Ovary (tissue), 9 donors: ENCODE data around the gene MEGF6. TPM values are rescaled to one million over a fixed set of nuclear protein-coding genes. Genes with fewer than 3 reads are reported as not detected.

Experiments used
- DNase-seq, 5 donors: peaks; one replicate each; pipeline ENCODE4 v3.0.0-alpha.2; 2019 to 2020
- H3K27ac ChIP-seq, 2 donors: fragments of 200-600 bp; one replicate each; pipeline versions ENCODE4 v1.5.1 to v1.8.0; 2019 to 2022
- H3K27me3 ChIP-seq: fragments of 200-600 bp; one replicate; pipeline ENCODE4 v1.8.0; 2022
- H3K36me3 ChIP-seq: fragments of 200-600 bp; sonication (generic); one replicate; pipeline ENCODE4 v1.5.1; 2019
- H3K4me1 ChIP-seq: one replicate; pipeline ENCODE4 v1.8.1; 2013; ENCODE audit warnings: mild to moderate bottlenecking, moderate library complexity; ENCODE audit not compliant: insufficient read depth
- H3K4me3 ChIP-seq: fragments of 200-600 bp; sonication (generic); one replicate; pipeline ENCODE4 v1.5.1; 2017
- H3K9me3 ChIP-seq, 2 donors: fragments of 200-600 bp in 1 of 2; sonication (generic) in 1 of 2; one replicate each; pipeline versions ENCODE4 v1.5.1 to v1.8.1; 2013 to 2019; ENCODE audit warnings: mild to moderate bottlenecking in 1 of 2, moderate library complexity in 1 of 2
- EP300 ChIP-seq: sonication (generic); formaldehyde crosslinking; IDR thresholded peaks from one replicate; pipeline ENCODE4 v1.6.1; 2017; ENCODE audit warnings: antibody characterized with exemption
- POLR2A ChIP-seq: fragments of 450-650 bp; IDR thresholded peaks from one replicate; pipeline ENCODE4 v1.6.1; 2017; ENCODE audit warnings: antibody characterized with exemption, mild to moderate bottlenecking, moderate library complexity
- WGBS, 3 donors: extraction: QIAGEN DNeasy Blood & Tissue Kit in 1 of 3; methylation state at CpG; one replicate each; pipeline versions ENCODE4 v1.1.5 to v1.1.7; 2013 to 2017; 5-methylcytosine and 5-hydroxymethylcytosine counted together
- intact Hi-C, 4 donors: fragments of 100-400 bp; cut with DNase I; formaldehyde crosslinking; loops; one replicate each; pipeline versions ENCODE4 v1.11.0 to v1.15.1; 2022 to 2023
- polyA plus RNA-seq, 2 donors: library from polyadenylated mRNA; stranded (reverse); fragments of 200-250 nt in 1 of 2; fragments of 350-450 nt in 1 of 2; fragmentation: Illumina TruSeq in 1 of 2; extraction: RNeasy Lipid Tissue Mini Kit (QIAGEN cat#74804) in 1 of 2; gene quantifications; one replicate each; pipeline ENCODE4 v1.2.3, GENCODE V29; 2013 to 2014
- total RNA-seq, 7 donors: library from RNA; depleted of rRNA in 2 of 7; stranded (reverse); fragments of >200 nt in 2 of 7; fragmentation: NEBNext Ultra II Directional in 3 of 7; extraction: Animal tissue kit (Norgen Biotek cat#: 25700) in 3 of 7; gene quantifications; one replicate each; pipeline versions ENCODE4 v1.1.0 to v1.2.4, GENCODE V29; 2016 to 2023
- TF ChIP-seq, protein P1 (sequence below), 3 donors: fragments of 450-650 bp in 2 of 3; fragments of 200-600 bp in 1 of 3; IDR thresholded peaks; one replicate each; pipeline versions ENCODE4 v1.5.1 to v1.8.0; 2016 to 2022; ENCODE audit warnings: antibody characterized with exemption in 3 of 3, mild to moderate bottlenecking in 1 of 3
- donor health status: DM: no; HTN: no; CAD: no; lungs with moderate emphysema.
- donor health status: DM: no; HTN: no; CAD: no.
- donor health status: Bipolar disorder and iron deficiency.
- donor health status: DM: yes; HTN: yes; CAD: no.
- donor health status: DM: no; HTN: no; CAD: no.
- donor health status: DM: yes; HTN: yes; CAD: no.

MEGF6 gene
- total and polyA plus RNA-seq, 9 donors = 0.10 to 117 (median 12.5) TPM

DNA sequence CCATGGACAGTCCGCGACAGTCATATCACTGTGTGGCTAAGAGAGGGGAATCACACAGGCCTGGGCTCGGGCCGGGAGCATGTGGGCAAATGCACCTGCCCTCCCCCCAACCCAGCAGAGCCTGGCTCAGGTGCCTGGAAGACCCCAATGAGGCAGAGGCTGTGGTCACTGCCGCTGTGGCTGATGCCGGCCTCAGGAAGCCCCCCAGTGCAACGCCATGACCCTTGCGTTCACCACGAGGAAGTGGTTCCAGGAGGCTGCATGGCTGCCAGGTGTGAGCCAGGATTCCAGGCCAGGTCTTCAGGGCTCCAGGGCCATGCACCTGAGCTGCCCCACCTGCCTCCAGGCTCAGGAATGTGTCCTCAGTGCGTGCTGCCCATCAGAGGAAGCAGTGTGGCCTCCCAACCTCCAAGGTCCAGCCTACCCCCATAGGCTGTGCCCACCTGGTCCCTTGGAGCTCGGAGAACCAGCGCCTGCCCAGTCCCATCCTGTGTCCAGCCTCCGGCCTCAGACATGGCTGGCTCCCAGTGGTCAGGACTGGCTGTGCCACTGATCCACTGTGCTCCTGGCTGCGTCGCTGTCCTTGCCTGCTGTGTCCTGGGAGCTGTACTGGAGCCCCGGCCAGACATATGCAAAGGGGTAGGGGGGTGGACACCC lies 148.8 kb downstream of the MEGF6 start:
- Histone ChIP-seq H3K36me3 (no peaks in the 10 kb centered on the region), H3K9me3 (no peaks in the 10 kb centered on the region), H3K27ac (no peak overlapping the region), H3K4me3 (no peak overlapping the region), H3K4me1 (peaks cover 8% of the 10 kb centered on the region), H3K27me3 (no peaks in the 10 kb centered on the region)
- DNase-seq = no peak
- 94 to 97% (median 94%) methylated on average over 15 to 16 of the region's 16 CpGs for WGBS, 3 donors
- TF ChIP-seq EP300 = no peak
- TF ChIP-seq, protein P1, sequence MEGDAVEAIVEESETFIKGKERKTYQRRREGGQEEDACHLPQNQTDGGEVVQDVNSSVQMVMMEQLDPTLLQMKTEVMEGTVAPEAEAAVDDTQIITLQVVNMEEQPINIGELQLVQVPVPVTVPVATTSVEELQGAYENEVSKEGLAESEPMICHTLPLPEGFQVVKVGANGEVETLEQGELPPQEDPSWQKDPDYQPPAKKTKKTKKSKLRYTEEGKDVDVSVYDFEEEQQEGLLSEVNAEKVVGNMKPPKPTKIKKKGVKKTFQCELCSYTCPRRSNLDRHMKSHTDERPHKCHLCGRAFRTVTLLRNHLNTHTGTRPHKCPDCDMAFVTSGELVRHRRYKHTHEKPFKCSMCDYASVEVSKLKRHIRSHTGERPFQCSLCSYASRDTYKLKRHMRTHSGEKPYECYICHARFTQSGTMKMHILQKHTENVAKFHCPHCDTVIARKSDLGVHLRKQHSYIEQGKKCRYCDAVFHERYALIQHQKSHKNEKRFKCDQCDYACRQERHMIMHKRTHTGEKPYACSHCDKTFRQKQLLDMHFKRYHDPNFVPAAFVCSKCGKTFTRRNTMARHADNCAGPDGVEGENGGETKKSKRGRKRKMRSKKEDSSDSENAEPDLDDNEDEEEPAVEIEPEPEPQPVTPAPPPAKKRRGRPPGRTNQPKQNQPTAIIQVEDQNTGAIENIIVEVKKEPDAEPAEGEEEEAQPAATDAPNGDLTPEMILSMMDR (IDR thresholded peaks at IDR 0.05) = no peak
- no peak for TF ChIP-seq POLR2A
- intact Hi-C loops = loop anchor here in 1 of 4 donors (10.0 kb wide), 1 partner anchor 252 kb away; no protein-coding TSS in a partner anchor

DNA sequence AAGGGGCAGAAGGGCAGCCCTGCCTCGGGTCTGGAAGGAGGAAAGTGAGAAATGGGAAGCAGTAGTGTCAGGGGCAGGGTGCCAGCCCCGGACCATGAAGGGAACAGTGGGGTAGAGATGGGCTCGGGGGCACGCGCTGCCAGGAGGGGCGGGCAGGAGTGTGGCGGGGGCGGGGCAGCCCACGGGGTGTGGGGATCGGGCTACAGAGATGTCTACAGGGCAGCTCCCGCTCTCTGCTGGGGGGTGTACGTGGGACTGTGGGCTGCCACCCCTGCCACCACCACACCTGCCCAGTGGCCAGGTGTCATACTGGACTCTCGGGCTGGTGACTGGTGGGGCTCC lies 149.4 kb downstream of the MEGF6 start:
- Histone ChIP-seq H3K27me3 (no peaks in the 10 kb centered on the region), H3K36me3 (no peaks in the 10 kb centered on the region), H3K9me3 (no peaks in the 10 kb centered on the region), H3K4me1 (peaks cover 8% of the 10 kb centered on the region), H3K4me3 (no peak overlapping the region), H3K27ac (no peak overlapping the region)
- DNase-seq = peak in 1 of 5 donors; percentile 19
- no peak for TF ChIP-seq EP300
- no peak for TF ChIP-seq POLR2A
- TF ChIP-seq, protein P1 (IDR thresholded peaks at IDR 0.05) = no peak
- WGBS, 3 donors = 79 to 89% (median 88%) methylated on average over 5 to 13 of the region's 13 CpGs
- intact Hi-C loops = loop anchor here in 1 of 4 donors (10.0 kb wide), 1 partner anchor 253 kb away; no protein-coding TSS in a partner anchor

DNA sequence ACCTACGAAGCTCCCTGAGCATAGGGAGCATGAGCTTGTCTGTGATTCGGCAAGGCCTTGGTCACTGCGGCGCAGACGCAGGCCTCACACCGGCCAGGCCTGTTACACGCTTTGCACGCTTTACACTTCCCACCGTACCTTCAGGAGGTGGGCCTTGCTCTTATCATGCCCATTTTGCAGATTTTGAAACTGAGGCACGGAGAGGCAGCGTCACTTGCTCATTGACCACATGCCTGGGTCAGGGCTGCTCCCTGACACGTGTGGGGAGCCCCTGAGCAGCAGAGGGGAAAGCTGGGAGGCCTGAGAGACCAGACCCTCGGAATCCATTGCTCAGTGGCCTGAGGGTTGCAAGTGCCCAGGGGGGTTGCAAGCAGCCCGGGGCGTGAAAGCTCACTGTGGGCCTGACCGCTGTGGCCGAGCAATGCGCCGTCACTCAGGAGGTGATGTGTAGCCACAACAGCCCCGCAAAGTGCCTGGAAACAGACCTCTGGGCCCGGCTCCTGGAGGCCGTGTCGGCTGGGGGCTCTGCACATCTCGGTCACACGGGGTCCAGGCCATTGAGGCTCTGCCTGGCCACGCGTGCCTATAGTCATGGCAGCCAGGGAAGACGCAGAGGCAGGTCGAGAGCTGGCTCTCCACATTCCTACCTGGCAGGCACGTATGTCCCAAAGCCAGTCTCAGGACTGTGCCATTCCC lies 149.9 kb downstream of the MEGF6 start:
- Histone ChIP-seq H3K27me3 (no peaks in the 10 kb centered on the region), H3K9me3 (no peaks in the 10 kb centered on the region), H3K27ac (no peak overlapping the region), H3K4me1 (peaks cover 8% of the 10 kb centered on the region), H3K36me3 (no peaks in the 10 kb centered on the region), H3K4me3 (no peak overlapping the region)
- 88 to 93% (median 92%) methylated on average over 30 of the region's 30 CpGs for WGBS, 3 donors
- no peak for TF ChIP-seq POLR2A
- TF ChIP-seq, protein P1 (IDR thresholded peaks at IDR 0.05) = no peak
- no peak for TF ChIP-seq EP300
- intact Hi-C loops = loop anchor here in 1 of 4 donors (10.0 kb wide), 1 partner anchor 253 kb away; no protein-coding TSS in a partner anchor
- peak in 1 of 5 donors; percentile 24 for DNase-seq

DNA sequence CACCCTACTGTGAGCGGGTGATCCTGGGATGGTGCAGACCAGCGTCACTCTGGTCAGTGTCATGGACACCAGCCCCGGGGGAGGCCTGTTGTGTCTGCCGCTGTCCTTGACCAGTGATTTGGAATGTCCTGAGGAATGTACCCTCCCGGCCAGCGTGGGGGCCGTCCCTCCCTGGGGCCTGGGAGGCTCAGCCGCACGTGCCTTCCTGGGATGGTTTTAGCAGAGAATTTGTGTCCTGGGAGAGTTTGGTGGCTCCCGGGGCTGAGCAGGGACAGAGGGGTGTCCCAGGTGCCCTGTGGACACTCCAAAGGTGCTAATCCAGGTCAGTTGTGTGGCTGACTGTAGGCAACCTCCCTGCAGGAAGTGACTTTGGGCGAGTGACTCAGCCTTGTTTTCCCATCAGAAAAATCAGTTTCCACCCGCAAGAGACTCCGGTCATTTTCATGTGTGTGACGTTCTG lies 150.6 kb downstream of the MEGF6 start:
- no peaks in the 10 kb centered on the region for H3K9me3 ChIP-seq
- DNase-seq = peak in 3 of 5 donors; percentile 33 to 71 (median 62)
- intact Hi-C loops = loop anchor here in 1 of 4 donors (10.0 kb wide), 1 partner anchor 254 kb away; no protein-coding TSS in a partner anchor
- no peaks in the 10 kb centered on the region for H3K27me3 ChIP-seq
- peak overlapping the region in 1 of 2 donors; percentile 25 for H3K27ac ChIP-seq
- TF ChIP-seq EP300 = no peak
- TF ChIP-seq, protein P1 (IDR thresholded peaks at IDR 0.05) = no peak
- TF ChIP-seq POLR2A = no peak
- 11 to 31% (median 14%) methylated on average over 13 to 14 of the region's 14 CpGs for WGBS, 3 donors
- peaks cover 8% of the 10 kb centered on the region for H3K4me1 ChIP-seq
- no peaks in the 10 kb centered on the region for H3K36me3 ChIP-seq
- no peak overlapping the region for H3K4me3 ChIP-seq
